Neuronal stem cell (in vitro differentiated cells): Measurements from ENCODE around the gene DPP6.

Source experiments
- DNase-seq: peaks from one replicate; pipeline ENCODE4 v3.0.0-alpha.2; 2013; ENCODE audit warnings: low spot score
- H2AFZ ChIP-seq: one replicate; pipeline ENCODE4 v1.6.1; 2013; ENCODE audit warnings: mild to moderate bottlenecking, low read length, inconsistent platforms
- H2AK5ac ChIP-seq: 2 replicates; pipeline ENCODE4 v1.6.1; 2013; ENCODE audit warnings: low read depth, mild to moderate bottlenecking, inconsistent platforms, low read length, moderate library complexity, mixed read lengths
- H2BK120ac ChIP-seq: 2 replicates; pipeline ENCODE4 v1.6.1; 2013; ENCODE audit warnings: low read depth, mild to moderate bottlenecking, inconsistent platforms, low read length, moderate library complexity, mixed read lengths
- H2BK12ac ChIP-seq: one replicate; pipeline ENCODE4 v1.6.1; 2013; ENCODE audit warnings: low read length, inconsistent platforms
- H2BK15ac ChIP-seq: 2 replicates; pipeline ENCODE4 v1.6.1; 2013; ENCODE audit warnings: mild to moderate bottlenecking, low read length, inconsistent platforms, mixed read lengths
- H2BK5ac ChIP-seq: one replicate; pipeline ENCODE4 v1.6.1; 2013; ENCODE audit warnings: inconsistent platforms, mild to moderate bottlenecking, low read length, moderate library complexity
- H3K14ac ChIP-seq: one replicate; pipeline ENCODE4 v1.6.1; 2013; ENCODE audit warnings: low read length, inconsistent platforms
- H3K18ac ChIP-seq: 2 replicates; pipeline ENCODE4 v1.6.1; 2013; ENCODE audit warnings: low read length, inconsistent platforms
- H3K23ac ChIP-seq: 2 replicates; pipeline ENCODE4 v1.6.1; 2013; ENCODE audit warnings: low read depth, mild to moderate bottlenecking, mixed read lengths, low read length, inconsistent platforms; ENCODE audit not compliant: poor library complexity
- H3K27ac ChIP-seq: replicated peaks from 3 replicates; pipeline ENCODE4 v1.5.1; 2013; ENCODE audit warnings: low read length, inconsistent platforms
- H3K27me3 ChIP-seq, 3 experiments: 2 replicates each; pipeline ENCODE4 v1.6.1; 2013; ENCODE audit warnings: low read length in 3 of 3, mild to moderate bottlenecking in 2 of 3, inconsistent platforms in 1 of 3, low read depth in 1 of 3, mixed read lengths in 1 of 3, moderate library complexity in 1 of 3; ENCODE audit not compliant: control insufficient read depth in 3 of 3, insufficient read depth in 3 of 3
- H3K36me3 ChIP-seq, 2 donors: replicated peaks in 1 of 2; 2 replicates each; pipeline ENCODE4 v1.6.1; 2013; ENCODE audit warnings: low read length in 2 of 2; ENCODE audit not compliant: control insufficient read depth in 2 of 2, insufficient read depth in 2 of 2
- H3K4ac ChIP-seq: 2 replicates; pipeline ENCODE4 v1.6.1; 2013; ENCODE audit warnings: inconsistent platforms, mild to moderate bottlenecking, low read length, moderate library complexity
- H3K4me1 ChIP-seq, 2 donors: 1 replicate in 1 of 2; 2 replicates in 1 of 2; pipeline ENCODE4 v1.6.1; 2013; ENCODE audit warnings: low read length in 2 of 2, low read depth in 1 of 2; ENCODE audit not compliant: control insufficient read depth in 2 of 2, insufficient read depth in 1 of 2
- H3K4me2 ChIP-seq: one replicate; pipeline ENCODE4 v1.6.1; 2013; ENCODE audit warnings: mild to moderate bottlenecking, low read length, inconsistent platforms; ENCODE audit not compliant: insufficient read depth, poor library complexity, severe bottlenecking
- H3K4me3 ChIP-seq, 2 donors: 2 replicates each; pipeline ENCODE4 v1.5.1; 2013; ENCODE audit warnings: low read length in 2 of 2, mild to moderate bottlenecking in 2 of 2, inconsistent platforms in 1 of 2, moderate library complexity in 1 of 2
- H3K79me1 ChIP-seq: one replicate; pipeline ENCODE4 v1.6.1; 2013; ENCODE audit warnings: low read depth, mild to moderate bottlenecking, inconsistent platforms, low read length, moderate library complexity
- H3K9ac ChIP-seq: one replicate; pipeline ENCODE4 v1.6.1; 2013; ENCODE audit warnings: mild to moderate bottlenecking, low read depth, low read length, inconsistent platforms; ENCODE audit not compliant: poor library complexity
- H3K9me3 ChIP-seq, 2 donors: replicated peaks in 1 of 2; 2 replicates each; pipeline versions ENCODE3 to v1.6.1; 2013; ENCODE audit warnings: low read length in 2 of 2, mild to moderate bottlenecking in 2 of 2, inconsistent platforms in 1 of 2, low read depth in 1 of 2, mixed read lengths in 1 of 2, moderate library complexity in 1 of 2; ENCODE audit not compliant: control insufficient read depth in 2 of 2, insufficient read depth in 1 of 2
- H4K8ac ChIP-seq: one replicate; pipeline ENCODE4 v1.6.1; 2013; ENCODE audit warnings: low read depth, mild to moderate bottlenecking, inconsistent platforms, low read length, moderate library complexity
- H4K91ac ChIP-seq: one replicate; pipeline ENCODE4 v1.6.1; 2013; ENCODE audit warnings: low read length, low read depth, mild to moderate bottlenecking, inconsistent platforms; ENCODE audit not compliant: poor library complexity
- WGBS, 2 donors: extraction: QIAGEN DNeasy Blood & Tissue Kit; methylation state at CpG; one replicate each; pipeline ENCODE4 v1.1.7; 2013; ENCODE audit warnings: missing lambda C conversion rate in 2 of 2, mixed read lengths in 1 of 2; ENCODE audit not compliant: insufficient read length in 2 of 2, insufficient replicate concordance in 1 of 2; ENCODE audit errors: extremely low coverage in 2 of 2; 5-methylcytosine and 5-hydroxymethylcytosine counted together

The DPP6 gene

DNA sequence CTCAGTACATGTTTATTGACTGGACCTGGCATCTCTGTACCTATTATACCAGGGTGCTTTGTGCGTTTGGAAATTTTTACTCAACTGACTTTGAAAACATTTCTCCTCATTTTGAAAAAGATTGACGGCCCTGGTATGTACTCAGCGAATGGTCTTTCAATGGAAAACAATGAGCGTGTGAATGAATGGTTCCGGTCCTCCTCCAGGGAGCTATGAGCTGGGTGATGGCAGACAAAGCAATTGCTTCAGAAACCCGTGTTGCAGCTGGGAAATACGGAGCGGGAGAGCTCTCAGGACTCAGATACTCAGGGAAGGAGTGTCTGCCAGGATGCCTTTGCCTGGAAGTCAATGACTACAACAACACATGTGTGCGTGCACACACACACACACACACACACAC, 824.8 kb downstream of the DPP6 start:
- H3K23ac ChIP-seq, result no peak overlapping the region
- WGBS, 2 donors, result no CpG with 5 or more reads among the region's 9 CpGs

DNA sequence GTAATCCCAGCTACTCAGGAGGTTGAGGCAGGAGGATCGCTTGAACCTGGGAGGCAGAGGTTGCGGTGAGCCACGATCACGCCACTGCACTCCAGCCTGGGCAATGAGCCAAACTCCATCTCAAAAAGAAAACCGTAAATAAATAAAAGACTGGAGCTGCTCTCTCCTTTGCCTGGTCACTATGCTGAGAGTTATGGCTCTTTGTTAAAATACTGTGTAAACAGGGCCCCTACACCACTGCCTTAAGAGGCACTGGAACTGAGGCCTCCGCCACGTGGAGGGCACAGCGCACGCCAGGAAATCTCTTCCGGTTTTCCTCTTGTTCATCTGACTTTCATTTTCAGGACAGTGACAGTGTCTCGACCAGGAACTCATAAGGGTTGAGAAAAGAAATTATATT, 827.4 kb downstream of the DPP6 start:
- Histone ChIP-seq H3K4me1 (peaks cover 0 to 12% of the 10 kb centered on the region in 2 donors), H3K36me3 (no peaks in the 10 kb centered on the region), H3K14ac (no peak overlapping the region), H2BK120ac (no peak overlapping the region), H3K23ac (no peak overlapping the region), H3K4me3 (no peak overlapping the region), H2BK5ac (no peak overlapping the region), H2BK15ac (no peak overlapping the region), H3K4ac (no peak overlapping the region), H3K27ac (no peak overlapping the region), H3K9me3 (peaks cover 0 to 15% of the 10 kb centered on the region in 2 donors), H3K18ac (no peak overlapping the region), H3K27me3 (peaks cover 0 to 3% (median 2%) of the 10 kb centered on the region in 3 experiments), H2AFZ (no peak overlapping the region), H3K4me2 (no peak overlapping the region), H4K91ac (no peak overlapping the region), H3K79me1 (no peaks in the 10 kb centered on the region), H2BK12ac (no peak overlapping the region), H4K8ac (no peak overlapping the region), H3K9ac (no peak overlapping the region), H2AK5ac (no peak overlapping the region)
- no peak for DNase-seq
- WGBS, 2 donors, result no CpG with 5 or more reads among the region's 11 CpGs

More for the DNA sequence above, 824.8 kb downstream of the DPP6 start:
- H2AK5ac ChIP-seq, result no peak overlapping the region
- H3K36me3 ChIP-seq, result peaks cover 0 to 3% of the 10 kb centered on the region in 2 donors
- H3K9me3 ChIP-seq, result peaks cover 0 to 3% of the 10 kb centered on the region in 2 donors
- H2BK120ac ChIP-seq, result no peak overlapping the region
- peaks cover 0 to 4% (median 2%) of the 10 kb centered on the region in 3 experiments for H3K27me3 ChIP-seq
- no peak overlapping the region for H3K27ac ChIP-seq
- H3K4me1 ChIP-seq, result peaks cover 0 to 22% of the 10 kb centered on the region in 2 donors
- no peak overlapping the region for H3K4ac ChIP-seq
- H3K4me3 ChIP-seq, result no peak overlapping the region
- H3K18ac ChIP-seq, result peak overlapping the region; percentile 6
- H3K9ac ChIP-seq, result no peak overlapping the region
- no peak overlapping the region for H4K91ac ChIP-seq
- no peak overlapping the region for H2BK15ac ChIP-seq
- no peak overlapping the region for H3K14ac ChIP-seq
- DNase-seq, result no peak
- H3K79me1 ChIP-seq, result no peaks in the 10 kb centered on the region
- no peak overlapping the region for H4K8ac ChIP-seq
- H2BK5ac ChIP-seq, result no peak overlapping the region
- H2AFZ ChIP-seq, result no peak overlapping the region
- H3K4me2 ChIP-seq, result peak overlapping the region; percentile 13
- H2BK12ac ChIP-seq, result no peak overlapping the region

DNA sequence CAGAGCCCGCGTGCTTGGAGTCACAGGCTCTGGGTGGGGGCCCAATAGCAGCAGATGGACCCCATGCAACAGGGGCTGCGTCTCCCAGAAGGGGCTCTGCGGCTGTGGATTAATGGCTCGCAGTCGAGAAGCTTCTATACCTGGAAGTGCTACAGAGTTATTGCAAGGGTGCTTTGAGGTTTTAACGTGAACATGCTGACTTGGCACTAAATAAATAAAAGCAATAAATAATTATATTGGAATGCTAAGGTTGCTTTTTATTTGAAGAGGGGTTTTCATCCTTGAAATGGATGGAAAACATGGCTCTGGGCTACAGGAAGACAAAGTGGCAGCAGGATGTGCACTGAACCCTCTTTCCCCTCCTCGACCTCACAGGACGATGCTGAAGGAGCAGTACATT, 828.3 kb downstream of the DPP6 start:
- Histone ChIP-seq H3K4me1 (peaks cover 0 to 12% of the 10 kb centered on the region in 2 donors), H3K14ac (no peak overlapping the region), H3K9ac (no peak overlapping the region), H3K23ac (no peak overlapping the region), H3K36me3 (no peaks in the 10 kb centered on the region), H3K9me3 (peaks cover 0 to 15% of the 10 kb centered on the region in 2 donors), H2AK5ac (peak overlapping the region; percentile 54), H4K91ac (no peak overlapping the region), H3K4me3 (no peak overlapping the region), H3K18ac (no peak overlapping the region), H3K4ac (no peak overlapping the region), H4K8ac (no peak overlapping the region), H2BK12ac (no peak overlapping the region), H2AFZ (no peak overlapping the region), H2BK120ac (no peak overlapping the region), H3K27me3 (peaks cover 0 to 5% (median 0%) of the 10 kb centered on the region in 3 experiments), H3K79me1 (no peaks in the 10 kb centered on the region), H3K4me2 (no peak overlapping the region), H2BK15ac (no peak overlapping the region), H3K27ac (no peak overlapping the region), H2BK5ac (no peak overlapping the region)
- no CpG with 5 or more reads among the region's 9 CpGs for WGBS, 2 donors
- no peak for DNase-seq

DNA sequence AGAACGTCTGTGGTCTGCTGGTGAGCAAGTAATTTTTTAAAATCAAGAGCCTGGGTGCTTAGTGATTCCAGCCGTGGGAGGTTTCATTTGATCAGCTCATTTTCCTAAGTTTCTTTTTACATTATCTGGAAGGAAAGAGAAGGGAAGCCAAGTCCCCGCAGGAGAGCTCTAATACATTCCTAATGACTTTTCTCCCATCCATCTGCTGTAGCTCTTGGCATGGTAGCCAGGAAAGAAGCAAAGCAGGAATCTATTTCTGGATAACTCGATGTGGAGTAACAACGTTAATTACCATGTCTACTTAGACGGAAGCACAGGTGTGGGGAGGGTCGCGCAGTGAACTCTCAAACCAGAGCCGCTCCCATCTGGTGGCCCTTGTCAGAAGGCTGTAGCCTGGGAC, 828.8 kb downstream of the DPP6 start:
- Histone ChIP-seq H3K18ac (peak overlapping the region; percentile 3), H2BK15ac (no peak overlapping the region), H3K23ac (no peak overlapping the region)

More for the DNA sequence above, 828.8 kb downstream of the DPP6 start:
- Histone ChIP-seq H2BK12ac (no peak overlapping the region), H3K4me3 (no peak overlapping the region), H3K9me3 (peaks cover 0 to 15% of the 10 kb centered on the region in 2 donors), H2BK5ac (no peak overlapping the region), H3K14ac (no peak overlapping the region), H4K8ac (no peak overlapping the region), H2AK5ac (no peak overlapping the region), H3K4me2 (no peak overlapping the region), H3K27me3 (peaks cover 0 to 5% (median 0%) of the 10 kb centered on the region in 3 experiments), H4K91ac (no peak overlapping the region), H3K4ac (no peak overlapping the region), H3K4me1 (peaks cover 0 to 12% of the 10 kb centered on the region in 2 donors), H2BK120ac (no peak overlapping the region), H3K9ac (no peak overlapping the region), H3K27ac (no peak overlapping the region), H3K36me3 (no peaks in the 10 kb centered on the region), H3K79me1 (no peaks in the 10 kb centered on the region), H2AFZ (no peak overlapping the region)
- no peak for DNase-seq
- WGBS, 2 donors, result no CpG with 5 or more reads among the region's 9 CpGs
